SK-N-SH (cell line): ENCODE data around the gene PEF1. TPM values are rescaled to one million over a fixed set of nuclear protein-coding genes. Genes with fewer than 3 reads are reported as not detected.

ENCODE experiments used
- CTCF ChIA-PET: fragments of 300-600, 350-600 bp; formaldehyde crosslinking; extraction: SDS; loops from one replicate; lab custom pipeline; 2021; lab: Yijun Ruan, JAX
- POLR2A ChIA-PET: fragments of 350-600 bp; sonication (Branson Sonifier 250); formaldehyde crosslinking; extraction: SDS; loops from one replicate; lab custom pipeline; 2020; ENCODE audit warnings: antibody characterized with exemption, inconsistent platforms; lab: Yijun Ruan, JAX
- DNase-seq: peaks from one replicate; pipeline ENCODE4 v3.0.0; 2012
- H2AFZ ChIP-seq: fragments of 200-600 bp; sonication (generic); 2 replicates; pipeline ENCODE4 v1.8.1; 2016; ENCODE audit warnings: antibody characterized with exemption, mild to moderate bottlenecking, low read depth
- H3F3A ChIP-seq: fragments of 200-600 bp; sonication (generic); replicated peaks from 2 replicates; pipeline ENCODE3; 2016; ENCODE audit warnings: antibody characterized with exemption, mild to moderate bottlenecking; ENCODE audit not compliant: insufficient read depth
- H3K27ac ChIP-seq, 2 experiments: fragments of 200-500 bp in 1 of 2; fragments of 200-600 bp in 1 of 2; sonication (Bioruptor generic) in 1 of 2; sonication (generic), shearing (Covaris generic) in 1 of 2; 2 replicates each; pipeline versions ENCODE4 v1.5.1 to v1.6.1; 2014 to 2016; ENCODE audit warnings: low read depth in 2 of 2, inconsistent platforms in 1 of 2, low read length in 1 of 2, mild to moderate bottlenecking in 1 of 2, mixed read lengths in 1 of 2
- H3K27me3 ChIP-seq: fragments of 200-600 bp; sonication (generic), shearing (Covaris generic); 2 replicates; pipeline ENCODE4 v1.6.1; 2016; ENCODE audit warnings: mixed run types; ENCODE audit not compliant: insufficient read depth
- H3K36me3 ChIP-seq, 2 experiments: fragments of 200-500 bp in 1 of 2; fragments of 200-600 bp in 1 of 2; sonication (Bioruptor generic) in 1 of 2; sonication (generic) in 1 of 2; replicated peaks in 1 of 2; 2 replicates each; pipeline versions ENCODE3 to v1.5.1; 2014 to 2016; ENCODE audit warnings: low read length in 1 of 2, mild to moderate bottlenecking in 1 of 2; ENCODE audit not compliant: insufficient read depth in 2 of 2, control insufficient read depth in 1 of 2
- H3K4me1 ChIP-seq, 2 experiments: fragments of 200-500 bp in 1 of 2; fragments of 200-600 bp in 1 of 2; sonication (Bioruptor generic) in 1 of 2; sonication (generic), shearing (Covaris generic) in 1 of 2; 2 replicates each; pipeline versions ENCODE4 v1.5.1 to v1.6.1; 2014 to 2016; ENCODE audit warnings: low read depth in 1 of 2, low read length in 1 of 2, mixed run types in 1 of 2; ENCODE audit not compliant: insufficient read depth in 2 of 2, control insufficient read depth in 1 of 2
- H3K4me2 ChIP-seq: fragments of 200-600 bp; sonication (generic), shearing (Covaris generic); 2 replicates; pipeline ENCODE4 v1.6.1; 2017; ENCODE audit warnings: mixed run types
- H3K4me3 ChIP-seq, 2 experiments: fragments of 200-500 bp in 1 of 2; fragments of 200-600 bp in 1 of 2; sonication (Bioruptor generic) in 1 of 2; sonication (generic), shearing (Covaris generic) in 1 of 2; 2 replicates each; pipeline versions ENCODE4 v1.5.1 to v1.8.1; 2014 to 2016; ENCODE audit warnings: low read depth in 2 of 2, inconsistent platforms in 1 of 2, low read length in 1 of 2, mild to moderate bottlenecking in 1 of 2, mixed read lengths in 1 of 2, moderate library complexity in 1 of 2
- H3K79me2 ChIP-seq: fragments of 200-600 bp; sonication (generic); 2 replicates; pipeline ENCODE4 v1.8.1; 2017; ENCODE audit warnings: mild to moderate bottlenecking; ENCODE audit not compliant: insufficient read depth
- H3K9ac ChIP-seq: fragments of 200-600 bp; sonication (generic); 2 replicates; pipeline ENCODE4 v1.6.1; 2017; ENCODE audit warnings: mixed run types
- H3K9me2 ChIP-seq: fragments of 200-600 bp; sonication (generic); 2 replicates; pipeline ENCODE4 v1.6.1; 2017; ENCODE audit warnings: mixed run types
- H3K9me3 ChIP-seq: fragments of 200-600 bp; sonication (generic); 2 replicates; pipeline ENCODE4 v1.6.1; 2017; ENCODE audit warnings: mixed run types, mild to moderate bottlenecking, moderate library complexity
- H4K20me1 ChIP-seq: fragments of 200-600 bp; sonication (generic); 2 replicates; pipeline ENCODE4 v1.6.1; 2017; ENCODE audit warnings: mild to moderate bottlenecking, mixed run types; ENCODE audit not compliant: insufficient read depth
- CHD2 ChIP-seq: fragments of 150-350 bp; IDR thresholded peaks from 2 replicates; pipeline ENCODE4 v1.6.1; 2018; ENCODE audit warnings: low read length; ENCODE audit not compliant: partially characterized antibody
- ELF1 ChIP-seq: IDR thresholded peaks from 2 replicates; pipeline ENCODE4 v1.4.0; 2012
- FOSL2 ChIP-seq: IDR thresholded peaks from 2 replicates; pipeline ENCODE4 v1.4.0; 2012; ENCODE audit warnings: low read depth, mild to moderate bottlenecking, moderate library complexity, borderline replicate concordance
- IRF3 ChIP-seq: fragments of 150-350 bp; IDR thresholded peaks from 2 replicates; pipeline ENCODE4 v1.6.1; 2016; ENCODE audit warnings: mild to moderate bottlenecking, low read depth, low read length
- JUND ChIP-seq: IDR thresholded peaks from 2 replicates; pipeline ENCODE4 v1.4.0; 2012
- POLR2AphosphoS5 ChIP-seq: IDR thresholded peaks from 2 replicates; pipeline ENCODE4 v1.6.1; 2012; ENCODE audit warnings: low read depth, low read length
- REST ChIP-seq: IDR thresholded peaks from 2 replicates; pipeline ENCODE4 v1.6.1; 2012; ENCODE audit warnings: mild to moderate bottlenecking, low read depth, low read length, moderate library complexity
- RXRA ChIP-seq: IDR thresholded peaks from 2 replicates; pipeline ENCODE4 v1.4.0; 2012; ENCODE audit warnings: low read depth, mild to moderate bottlenecking, borderline replicate concordance
- SMC3 ChIP-seq: IDR thresholded peaks from 2 replicates; pipeline ENCODE4 v1.6.1; 2012; ENCODE audit warnings: low read depth, low read length, improper control_type of control experiment
- TAF1 ChIP-seq: IDR thresholded peaks from 2 replicates; pipeline ENCODE4 v1.6.1; 2012; ENCODE audit warnings: low read depth, mild to moderate bottlenecking, low read length, moderate library complexity, borderline replicate concordance
- TCF12 ChIP-seq: IDR thresholded peaks from 2 replicates; pipeline ENCODE4 v1.4.0; 2012
- TEAD4 ChIP-seq: IDR thresholded peaks from 2 replicates; pipeline ENCODE4 v1.4.0; 2012; ENCODE audit warnings: mild to moderate bottlenecking, borderline replicate concordance; ENCODE audit not compliant: insufficient read depth
- YY1 ChIP-seq: IDR thresholded peaks from 2 replicates; pipeline ENCODE4 v1.4.0; 2012; ENCODE audit warnings: low read depth, mild to moderate bottlenecking
- WGBS: methylation state at CpG from one replicate; pipeline ENCODE4 v1.1.6; 2017; ENCODE audit warnings: low lambda C conversion rate; 5-methylcytosine and 5-hydroxymethylcytosine counted together
- polyA plus RNA-seq, 3 experiments: library from polyadenylated mRNA; depleted of rRNA; stranded (reverse); fragments of >200 nt; gene quantifications; 2 replicates each; pipeline ENCODE4 v1.2.3, GENCODE V29; 2012
- TF ChIP-seq, protein P1 (sequence below): IDR thresholded peaks from 2 replicates; pipeline ENCODE4 v1.4.0; 2012; ENCODE audit warnings: low read depth
- TF ChIP-seq, protein P2 (sequence below): fragments of 200-600 bp; sonication (generic); IDR thresholded peaks from 2 replicates; pipeline ENCODE4 v1.6.1; 2017; ENCODE audit warnings: antibody characterized with exemption, mild to moderate bottlenecking, moderate library complexity
- TF ChIP-seq, protein P3 (sequence below): IDR thresholded peaks from 2 replicates; pipeline ENCODE4 v1.4.0; 2012; ENCODE audit warnings: low read depth, borderline replicate concordance
- TF ChIP-seq, protein P4 (sequence below): IDR thresholded peaks from 2 replicates; pipeline ENCODE4 v1.4.0; 2012; ENCODE audit warnings: low read depth, borderline replicate concordance

PEF1 gene
- polyA plus RNA-seq, 1 of the 3 experiments (the other 2 are of a cell fraction) = 51.9 TPM

DNA sequence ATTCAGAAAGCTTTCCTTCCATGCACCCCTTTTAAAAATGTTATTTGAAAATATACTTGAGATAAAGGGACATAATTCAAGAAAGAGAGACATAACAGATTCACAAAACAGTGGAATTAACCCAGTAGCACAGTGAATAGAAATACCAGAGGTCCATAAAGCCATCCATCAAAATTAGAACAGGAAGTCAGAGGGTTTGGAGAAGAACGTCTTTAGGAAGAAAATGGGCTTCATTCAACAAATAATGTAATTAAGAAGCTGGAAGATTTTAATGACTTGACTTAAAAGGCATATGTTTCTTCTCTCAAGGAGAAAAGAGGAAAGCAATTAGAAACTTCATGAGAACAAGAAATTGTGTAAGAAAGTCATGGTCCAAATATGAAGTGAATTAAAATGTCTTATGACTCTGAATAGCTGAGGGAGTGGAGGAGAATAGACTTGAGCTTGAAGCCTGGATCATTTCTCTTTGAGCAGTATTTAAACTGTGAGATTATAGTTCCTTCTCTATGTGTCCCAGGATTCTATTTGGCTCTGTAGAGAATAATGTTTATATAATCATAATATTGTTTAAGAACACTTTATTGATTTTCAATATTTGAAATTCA is 35.1 kb downstream of the PEF1 start:
- H4K20me1 ChIP-seq = no peaks in the 10 kb centered on the region
- H2AFZ ChIP-seq = no peak overlapping the region
- ChIA-PET CTCF (interaction anchor here (1.0 to 1.5 kb wide), 5 partner anchors 9 to 215 kb away, joined by 3 to 5 read pairs (median 3); no protein-coding TSS in a partner anchor), POLR2A (no interaction called here)
- no peak overlapping the region for H3K27ac ChIP-seq
- no peak overlapping the region for H3K9ac ChIP-seq
- H3K27me3 ChIP-seq = no peaks in the 10 kb centered on the region; the same call in 1 of the 2 replicates
- no peak overlapping the region for H3K4me3 ChIP-seq
- H3K4me2 ChIP-seq = no peak overlapping the region
- H3K79me2 ChIP-seq = no peaks in the 10 kb centered on the region
- no peak for TF ChIP-seq RXRA
- H3F3A ChIP-seq = peaks cover 7% of the 10 kb centered on the region
- H3K4me1 ChIP-seq = peaks cover 8% of the 10 kb centered on the region in 2 experiments; a peak in 1 of 4 replicates
- no peaks in the 10 kb centered on the region for H3K9me3 ChIP-seq
- H3K9me2 ChIP-seq = no peaks in the 10 kb centered on the region
- no peaks in the 10 kb centered on the region for H3K36me3 ChIP-seq
- 0% methylated on average over 1 of the region's 1 CpG for WGBS
- no peak for DNase-seq

GRCh38 chr1:31607360-31607759 is 37.3 kb downstream of the PEF1 start:
- no peak overlapping the region for H3K27ac ChIP-seq
- no peak overlapping the region for H3K4me3 ChIP-seq
- H3K4me2 ChIP-seq = no peak overlapping the region
- H3K9ac ChIP-seq = no peak overlapping the region
- H3K9me2 ChIP-seq = no peaks in the 10 kb centered on the region
- H3K36me3 ChIP-seq = no peaks in the 10 kb centered on the region
- no peak overlapping the region for H2AFZ ChIP-seq
- no peak for DNase-seq
- no peaks in the 10 kb centered on the region for H4K20me1 ChIP-seq
- CTCF ChIA-PET = interaction anchor here (1.2 to 7.8 kb wide), 2 partner anchors 11 to 58 kb away, joined by 3 to 56 read pairs; partner anchors contain the start of gene HCRTR1
- peaks cover 7% of the 10 kb centered on the region for H3F3A ChIP-seq
- H3K9me3 ChIP-seq = no peaks in the 10 kb centered on the region
- H3K27me3 ChIP-seq = no peaks in the 10 kb centered on the region; the same call in 1 of the 2 replicates
- 0 out of 4 replicates have a peak, but pooled peaks cover 0 to 8% of the 10 kb centered on the region in 2 experiments for H3K4me1 ChIP-seq
- no peaks in the 10 kb centered on the region for H3K79me2 ChIP-seq
- POLR2A ChIA-PET = no interaction called here
- WGBS = 75% methylated on average over 5 of the region's 5 CpGs
- TF ChIP-seq, protein P1, sequence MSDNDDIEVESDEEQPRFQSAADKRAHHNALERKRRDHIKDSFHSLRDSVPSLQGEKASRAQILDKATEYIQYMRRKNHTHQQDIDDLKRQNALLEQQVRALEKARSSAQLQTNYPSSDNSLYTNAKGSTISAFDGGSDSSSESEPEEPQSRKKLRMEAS = no peak
- TF ChIP-seq YY1 (no peak), RXRA (no peak), TAF1 (no peak), TCF12 (no peak), IRF3 (no peak), SMC3 (no peak), FOSL2 (no peak), CHD2 (no peak), POLR2AphosphoS5 (no peak), REST (no peak), ELF1 (no peak), TEAD4 (no peak), JUND (no peak)
- TF ChIP-seq, protein P2, sequence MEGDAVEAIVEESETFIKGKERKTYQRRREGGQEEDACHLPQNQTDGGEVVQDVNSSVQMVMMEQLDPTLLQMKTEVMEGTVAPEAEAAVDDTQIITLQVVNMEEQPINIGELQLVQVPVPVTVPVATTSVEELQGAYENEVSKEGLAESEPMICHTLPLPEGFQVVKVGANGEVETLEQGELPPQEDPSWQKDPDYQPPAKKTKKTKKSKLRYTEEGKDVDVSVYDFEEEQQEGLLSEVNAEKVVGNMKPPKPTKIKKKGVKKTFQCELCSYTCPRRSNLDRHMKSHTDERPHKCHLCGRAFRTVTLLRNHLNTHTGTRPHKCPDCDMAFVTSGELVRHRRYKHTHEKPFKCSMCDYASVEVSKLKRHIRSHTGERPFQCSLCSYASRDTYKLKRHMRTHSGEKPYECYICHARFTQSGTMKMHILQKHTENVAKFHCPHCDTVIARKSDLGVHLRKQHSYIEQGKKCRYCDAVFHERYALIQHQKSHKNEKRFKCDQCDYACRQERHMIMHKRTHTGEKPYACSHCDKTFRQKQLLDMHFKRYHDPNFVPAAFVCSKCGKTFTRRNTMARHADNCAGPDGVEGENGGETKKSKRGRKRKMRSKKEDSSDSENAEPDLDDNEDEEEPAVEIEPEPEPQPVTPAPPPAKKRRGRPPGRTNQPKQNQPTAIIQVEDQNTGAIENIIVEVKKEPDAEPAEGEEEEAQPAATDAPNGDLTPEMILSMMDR = no peak
- TF ChIP-seq, protein P3, sequence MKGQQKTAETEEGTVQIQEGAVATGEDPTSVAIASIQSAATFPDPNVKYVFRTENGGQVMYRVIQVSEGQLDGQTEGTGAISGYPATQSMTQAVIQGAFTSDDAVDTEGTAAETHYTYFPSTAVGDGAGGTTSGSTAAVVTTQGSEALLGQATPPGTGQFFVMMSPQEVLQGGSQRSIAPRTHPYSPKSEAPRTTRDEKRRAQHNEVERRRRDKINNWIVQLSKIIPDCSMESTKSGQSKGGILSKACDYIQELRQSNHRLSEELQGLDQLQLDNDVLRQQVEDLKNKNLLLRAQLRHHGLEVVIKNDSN = no peak
- TF ChIP-seq, protein P4, sequence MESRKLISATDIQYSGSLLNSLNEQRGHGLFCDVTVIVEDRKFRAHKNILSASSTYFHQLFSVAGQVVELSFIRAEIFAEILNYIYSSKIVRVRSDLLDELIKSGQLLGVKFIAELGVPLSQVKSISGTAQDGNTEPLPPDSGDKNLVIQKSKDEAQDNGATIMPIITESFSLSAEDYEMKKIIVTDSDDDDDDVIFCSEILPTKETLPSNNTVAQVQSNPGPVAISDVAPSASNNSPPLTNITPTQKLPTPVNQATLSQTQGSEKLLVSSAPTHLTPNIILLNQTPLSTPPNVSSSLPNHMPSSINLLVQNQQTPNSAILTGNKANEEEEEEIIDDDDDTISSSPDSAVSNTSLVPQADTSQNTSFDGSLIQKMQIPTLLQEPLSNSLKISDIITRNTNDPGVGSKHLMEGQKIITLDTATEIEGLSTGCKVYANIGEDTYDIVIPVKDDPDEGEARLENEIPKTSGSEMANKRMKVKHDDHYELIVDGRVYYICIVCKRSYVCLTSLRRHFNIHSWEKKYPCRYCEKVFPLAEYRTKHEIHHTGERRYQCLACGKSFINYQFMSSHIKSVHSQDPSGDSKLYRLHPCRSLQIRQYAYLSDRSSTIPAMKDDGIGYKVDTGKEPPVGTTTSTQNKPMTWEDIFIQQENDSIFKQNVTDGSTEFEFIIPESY = no peak
